HEK293T (cell line): ENCODE data around the gene LCNL1.

Experiments used
- CTCF ChIA-PET: fragments of 350-600 bp; formaldehyde crosslinking; extraction: SDS; loops from one replicate; lab custom pipeline; 2021; ENCODE audit warnings: antibody characterized with exemption, inconsistent platforms; lab: Yijun Ruan, JAX
- POLR2A ChIA-PET: fragments of 350-600 bp; formaldehyde crosslinking; extraction: SDS; loops from one replicate; lab custom pipeline; 2020; ENCODE audit warnings: antibody characterized with exemption, inconsistent platforms; lab: Yijun Ruan, JAX
- DNase-seq: peaks from one replicate; pipeline ENCODE4 v3.0.0; 2012; ENCODE audit warnings: mixed read lengths; ENCODE audit errors: extremely low spot score
- ARNT ChIP-seq: fragments of 450-650 bp; IDR thresholded peaks from 2 replicates; pipeline ENCODE4 v1.6.1; 2017; ENCODE audit warnings: mild to moderate bottlenecking
- BHLHE40 ChIP-seq: fragments of 450-650 bp; IDR thresholded peaks from 2 replicates; pipeline ENCODE4 v1.6.1; 2016; ENCODE audit warnings: mild to moderate bottlenecking, moderate library complexity, borderline replicate concordance
- CTBP1 ChIP-seq: fragments of 450-650 bp; IDR thresholded peaks from 2 replicates; pipeline ENCODE4 v1.6.1; 2016; ENCODE audit warnings: borderline replicate concordance
- ELF4 ChIP-seq: fragments of 450-650 bp; IDR thresholded peaks from 2 replicates; pipeline ENCODE4 v1.6.1; 2017; ENCODE audit warnings: antibody characterized with exemption
- FOXA1 ChIP-seq: fragments of 450-650 bp; IDR thresholded peaks from 2 replicates; pipeline ENCODE4 v1.6.1; 2016; ENCODE audit warnings: mild to moderate bottlenecking
- FOXK2 ChIP-seq: fragments of 450-650 bp; IDR thresholded peaks from 2 replicates; pipeline ENCODE4 v1.6.1; 2016; ENCODE audit warnings: mild to moderate bottlenecking
- FOXM1 ChIP-seq: fragments of 450-650 bp; IDR thresholded peaks from 2 replicates; pipeline ENCODE4 v1.6.1; 2017; ENCODE audit warnings: mild to moderate bottlenecking, borderline replicate concordance
- HDGF ChIP-seq: fragments of 450-650 bp; IDR thresholded peaks from 2 replicates; pipeline ENCODE4 v1.6.1; 2017; ENCODE audit warnings: antibody characterized with exemption, borderline replicate concordance
- L3MBTL2 ChIP-seq: fragments of 450-650 bp; conservative IDR thresholded peaks from 2 replicates; pipeline ENCODE4 v1.6.1; 2016; ENCODE audit warnings: mild to moderate bottlenecking
- LEF1 ChIP-seq: fragments of 450-650 bp; IDR thresholded peaks from 2 replicates; pipeline ENCODE4 v1.6.1; 2017; ENCODE audit warnings: mild to moderate bottlenecking, borderline replicate concordance
- NFRKB ChIP-seq: fragments of 450-650 bp; IDR thresholded peaks from 2 replicates; pipeline ENCODE4 v1.6.1; 2016; ENCODE audit warnings: mild to moderate bottlenecking, moderate library complexity
- PKNOX1 ChIP-seq: fragments of 450-650 bp; IDR thresholded peaks from 2 replicates; pipeline ENCODE4 v1.6.1; 2016
- SP1 ChIP-seq: fragments of 450-650 bp; IDR thresholded peaks from 2 replicates; pipeline ENCODE4 v1.6.1; 2017
- SUZ12 ChIP-seq: fragments of 450-650 bp; IDR thresholded peaks from 2 replicates; pipeline ENCODE4 v1.6.1; 2016; ENCODE audit warnings: mild to moderate bottlenecking
- TARDBP ChIP-seq: fragments of 450-650 bp; IDR thresholded peaks from 2 replicates; pipeline ENCODE4 v1.6.1; 2016
- ZNF384 ChIP-seq: fragments of 450-650 bp; IDR thresholded peaks from 2 replicates; pipeline ENCODE4 v1.6.1; 2016

The LCNL1 gene

GRCh38 chr9:137015540-137015930 lies 32.7 kb downstream of the LCNL1 start:
- ChIA-PET POLR2A (no interaction called here), CTCF (no interaction called here)
- DNase-seq = no peak
- TF ChIP-seq HDGF (no peak), ELF4 (no peak), NFRKB (no peak), ARNT (no peak), TARDBP (no peak), BHLHE40 (no peak), SP1 (no peak), LEF1 (no peak), L3MBTL2 (no peak), FOXK2 (no peak), PKNOX1 (no peak), SUZ12 (no peak), FOXM1 (no peak), ZNF384 (no peak), CTBP1 (no peak), FOXA1 (no peak)

GRCh38 chr9:137015976-137016375 lies 33.2 kb downstream of the LCNL1 start:
- TF ChIP-seq BHLHE40 (no peak), SP1 (no peak), NFRKB (no peak), HDGF (no peak), SUZ12 (no peak), ELF4 (no peak), FOXM1 (no peak), L3MBTL2 (no peak), PKNOX1 (no peak), ZNF384 (no peak), CTBP1 (no peak)
- ChIA-PET CTCF (no interaction called here), POLR2A (no interaction called here)
- no peak for DNase-seq

DNA sequence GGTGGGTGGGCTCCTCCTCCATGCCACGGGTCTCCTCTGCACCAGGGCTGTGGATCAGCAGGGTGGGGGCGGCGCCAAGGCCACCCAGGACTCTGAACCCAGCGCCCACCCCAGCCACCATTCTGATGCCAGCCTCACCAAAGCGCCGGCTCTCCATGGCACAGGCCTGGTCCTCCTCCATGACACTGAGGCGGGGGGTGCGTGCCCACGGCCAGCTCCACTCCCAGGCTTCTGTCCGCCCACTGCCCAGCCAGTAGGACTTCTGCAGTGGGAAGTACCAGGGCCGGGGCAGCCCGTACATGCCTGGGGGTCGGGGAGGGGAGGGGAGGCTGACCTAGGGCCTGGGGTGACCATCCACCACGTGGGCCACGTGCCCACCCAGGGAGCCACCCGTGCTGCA lies 33.6 kb downstream of the LCNL1 start:
- DNase-seq = no peak
- ChIA-PET CTCF (no interaction called here), POLR2A (no interaction called here)
- TF ChIP-seq PKNOX1 (no peak), LEF1 (no peak), BHLHE40 (no peak), SP1 (no peak), ELF4 (no peak), HDGF (no peak), FOXA1 (no peak), NFRKB (no peak), FOXM1 (no peak), L3MBTL2 (no peak), CTBP1 (no peak), TARDBP (no peak), ZNF384 (no peak), FOXK2 (no peak), ARNT (no peak), SUZ12 (no peak)

- ChIA-PET POLR2A (no interaction called here), CTCF (no interaction called here)
- no peak for DNase-seq
- TF ChIP-seq TARDBP (no peak), L3MBTL2 (no peak)
These were observed 34.3 kb downstream of the LCNL1 start for GRCh38 chr9:137017071-137017470.

DNA sequence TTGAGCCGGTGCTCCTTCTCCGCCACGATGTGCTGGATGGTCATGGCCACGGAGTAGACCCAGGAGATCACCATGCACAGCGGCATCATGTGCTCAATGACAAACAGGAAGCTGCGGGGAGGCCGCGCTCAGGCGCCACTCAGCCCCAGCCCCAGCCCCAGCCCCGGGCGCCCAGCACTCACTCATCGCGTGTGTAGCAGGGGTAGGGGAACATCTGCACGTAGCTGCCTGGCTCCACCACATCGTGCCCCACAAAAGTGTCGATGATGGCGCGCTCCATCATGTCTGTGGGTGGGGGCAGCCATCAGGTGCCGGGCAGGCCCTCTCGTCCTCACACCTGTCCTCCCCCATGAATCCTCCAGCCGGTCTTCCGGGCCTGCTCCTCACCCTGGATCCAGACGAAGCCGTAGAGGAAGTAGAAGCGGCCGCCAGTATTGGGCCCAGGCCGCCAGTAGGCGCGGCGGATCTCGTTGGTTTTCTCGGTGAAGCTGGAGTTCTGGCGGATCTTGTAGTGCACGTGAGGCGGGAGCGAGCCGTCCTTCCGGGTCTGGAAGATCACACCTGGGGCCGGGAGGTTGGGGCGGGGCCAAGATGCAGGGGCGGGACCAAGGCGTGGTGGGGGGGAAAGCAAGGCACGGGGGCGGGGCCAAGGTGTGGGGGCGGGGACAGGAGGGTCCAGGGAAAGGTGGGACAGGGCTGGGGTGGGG lies 35.2 kb downstream of the LCNL1 start:
- CTCF ChIA-PET = interaction anchor here (1.8 kb wide), 1 partner anchor 11 kb away, joined by 7 read pairs; no protein-coding TSS in a partner anchor
- POLR2A ChIA-PET = no interaction called here
- no peak for DNase-seq
- TF ChIP-seq ARNT (no peak), SP1 (no peak), TARDBP (no peak), HDGF (no peak), LEF1 (no peak), ZNF384 (no peak), CTBP1 (no peak), SUZ12 (no peak)

DNA sequence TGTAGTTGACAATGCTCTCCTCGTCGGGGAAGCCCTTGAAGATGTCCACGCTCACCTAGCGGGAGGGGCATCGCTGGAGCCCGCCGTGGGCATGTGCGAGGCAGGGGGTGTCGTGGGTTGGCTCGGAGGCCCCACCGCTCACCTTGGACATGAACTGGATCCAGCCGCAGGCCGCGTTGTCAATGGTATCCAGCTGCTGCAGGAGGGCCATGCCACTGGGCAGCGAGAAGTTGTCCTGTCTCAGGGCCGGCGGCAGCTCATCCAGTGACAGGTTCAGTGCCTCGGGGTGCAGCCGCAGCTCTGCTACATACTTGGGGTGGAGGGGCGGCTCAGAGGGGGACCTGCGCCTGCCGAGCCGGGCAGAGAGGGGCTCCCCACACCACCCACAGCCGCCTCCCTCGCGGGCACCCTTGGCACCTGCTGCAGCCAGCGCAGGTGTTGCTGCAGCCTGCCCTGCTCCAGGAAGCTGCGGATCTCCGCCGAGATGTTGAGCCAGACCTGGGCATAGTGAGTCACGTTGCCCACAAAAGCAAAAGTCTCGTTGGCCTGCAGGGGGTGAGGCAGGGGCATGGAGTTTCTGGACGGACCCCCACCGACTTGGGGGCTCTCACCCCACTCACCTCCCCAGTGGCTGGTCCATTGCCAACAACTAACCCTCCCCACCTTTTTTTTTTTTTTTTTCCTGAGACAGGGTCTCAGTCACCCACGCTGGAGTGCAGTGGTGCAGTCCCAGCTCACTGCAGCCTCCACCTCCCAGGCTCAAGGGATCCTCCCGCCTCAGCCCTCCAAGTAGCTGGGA lies 36.2 kb downstream of the LCNL1 start:
- ChIA-PET CTCF (interaction anchor here (1.8 kb wide), 1 partner anchor 10 kb away, joined by 7 read pairs; no protein-coding TSS in a partner anchor), POLR2A (no interaction called here)
- DNase-seq = no peak
- TF ChIP-seq FOXA1 (no peak), PKNOX1 (no peak), SUZ12 (no peak), NFRKB (no peak), ELF4 (no peak), BHLHE40 (no peak), FOXK2 (no peak), SP1 (no peak), HDGF (no peak), TARDBP (no peak), ZNF384 (no peak), FOXM1 (no peak), ARNT (no peak)
